NCI-H1092 (cell line): ENCODE data around the gene SYNGR2.
A peak's percentile ranks its signal among the peaks of the same experiment; 100 is the strongest.

Source experiments
- DNase-seq: peaks from one replicate; lab custom pipeline; 2025; lab: John Stamatoyannopoulos, UW

SYNGR2 gene

GRCh38 chr17:78204387-78205123, 36.2 kb downstream of the SYNGR2 start:
- no peak for DNase-seq

GRCh38 chr17:78205124-78205775, 36.9 kb downstream of the SYNGR2 start:
- no peak for DNase-seq

GRCh38 chr17:78206298-78206697, 37.9 kb downstream of the SYNGR2 start:
- no peak for DNase-seq

- no peak for DNase-seq
Measured at GRCh38 chr17:78208486-78208885, 40.1 kb downstream of the SYNGR2 start.

- DNase-seq = no peak
Measured at GRCh38 chr17:78210111-78210510, 41.7 kb downstream of the SYNGR2 start.

GRCh38 chr17:78211032-78211431, 42.7 kb downstream of the SYNGR2 start:
- no peak for DNase-seq

GRCh38 chr17:78214016-78214705, 45.8 kb downstream of the SYNGR2 start, which contains the start of gene BIRC5:
BIRC5 (plus strand) TSS chr17:78214253; CDS start chr17:78214317, 64 bp downstream.
- peak; percentile 89 for DNase-seq

GRCh38 chr17:78214706-78215061, 46.3 kb downstream of the SYNGR2 start:
- no peak for DNase-seq

- DNase-seq = no peak
Measured at GRCh38 chr17:78219396-78220150, 51.2 kb downstream of the SYNGR2 start.
